Cardiac atrium fibroblast (primary cell): ENCODE measurements around the gene HOXB1. TPM values are rescaled to one million over a fixed set of nuclear protein-coding genes. Genes with fewer than 3 reads are reported as not detected.

Source experiments
- total RNA-seq: library from RNA; depleted of rRNA; stranded (reverse); fragments of >200 nt; gene quantifications from 2 replicates; pipeline ENCODE4 v1.2.3, GENCODE V29; 2015

HOXB1 gene
- not detected in 2 replicates for total RNA-seq

GRCh38 chr17:48530887-48531272 lies at the start of gene HOXB1:
TSS of gene HOXB1 (minus strand) at chr17:48531011. CDS start at chr17:48530904, 107 bp downstream.

GRCh38 chr17:48577946-48578615 lies 47.3 kb upstream of the HOXB1 start, which contains the start of gene HOXB4:
TSS of gene HOXB4 (minus strand) at chr17:48578350. CDS start at chr17:48578319, 31 bp downstream.

GRCh38 chr17:48545022-48545375 lies 14.2 kb upstream of the HOXB1 start, which contains the start of gene HOXB2:
TSS of gene HOXB2 (minus strand) at chr17:48545109. CDS start at chr17:48544911, 198 bp downstream.

Other genes starting within 250 kb of the HOXB1 start
- gene SKAP1, start 100.8 kb downstream of the HOXB1 start, total RNA-seq, result not detected in 2 replicates
- 2.1 and 6.9 TPM in 2 replicates for gene HOXB2, start 14.1 kb upstream of the HOXB1 start, total RNA-seq
- gene HOXB4, start 47.3 kb upstream of the HOXB1 start, total RNA-seq, result not detected in 2 replicates
- gene HOXB3, start 59.2 kb upstream of the HOXB1 start, total RNA-seq, result under 0.01 and 0.36 TPM in 2 replicates
- not detected in 2 replicates for gene HOXB5, start 62.8 kb upstream of the HOXB1 start, total RNA-seq
- gene HOXB6, start 74.0 kb upstream of the HOXB1 start, total RNA-seq, result not detected in 2 replicates
- not detected in 2 replicates for gene HOXB7, start 80.0 kb upstream of the HOXB1 start, total RNA-seq
- gene HOXB8, start 84.3 kb upstream of the HOXB1 start, total RNA-seq, result not detected in 2 replicates
- not detected in 2 replicates for gene HOXB9, start 95.3 kb upstream of the HOXB1 start, total RNA-seq
- not detected in 2 replicates for gene PRAC1, start 191.5 kb upstream of the HOXB1 start, total RNA-seq
- gene PRAC2, start 192.2 kb upstream of the HOXB1 start, total RNA-seq, result not detected in 2 replicates
- gene HOXB13, start 197.7 kb upstream of the HOXB1 start, total RNA-seq, result not detected in 2 replicates